ENCODE data around the gene SPIRE2.
"Not testable (repeated sequence)": the region's sequence is repeated elsewhere in the genome, so short reads cannot be mapped to it uniquely, and the experiment has no call there.

GRCh38 chr16:89793092-89793491, 35.2 kb upstream of the SPIRE2 start:
- TF ChIP-seq CTCF (IDR thresholded peaks at IDR 0.05), result peak; percentile 52 to 86 (median 64)
- not testable (repeated sequence) for TF ChIP-seq POLR2A (IDR thresholded peaks at IDR 0.05)
